ENCODE results near the gene CRYBG1.

Gene CRYBG1

DNA sequence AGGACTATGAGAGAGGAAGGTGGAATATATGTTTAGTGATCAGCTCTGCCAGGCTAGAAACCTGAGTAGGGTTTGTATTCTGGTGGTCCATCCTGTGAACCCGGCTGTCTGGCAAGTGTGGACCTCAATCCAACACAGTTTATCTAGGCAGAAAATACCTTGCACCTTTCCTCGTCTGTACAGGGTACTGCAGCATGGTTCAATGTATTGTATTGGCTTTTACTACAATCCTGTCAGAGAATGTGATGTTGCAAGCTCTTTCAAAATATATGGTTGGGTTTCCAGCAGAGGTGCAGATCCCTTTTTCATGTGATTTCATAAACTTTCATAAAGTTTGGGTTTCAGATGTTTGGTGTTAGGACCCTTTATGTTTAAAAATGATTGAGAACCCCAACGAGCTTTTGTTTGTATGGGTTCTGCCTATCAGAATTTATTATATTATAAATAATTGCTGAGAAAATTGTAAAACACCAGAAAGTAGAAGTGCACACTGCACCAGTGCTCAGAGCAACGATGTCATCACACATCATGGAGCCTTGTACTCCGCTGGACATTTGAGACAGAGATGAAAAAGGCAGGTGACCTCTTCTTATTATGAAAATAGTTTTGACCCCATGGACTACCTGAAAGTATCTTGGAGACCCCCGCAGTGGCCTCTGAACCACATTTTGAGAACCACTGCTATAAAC is 162.2 kb downstream of the CRYBG1 start:
- in situ Hi-C loops (cut with MboI; ENCODE audit: low sequenced_read_pairs): no loop called here

DNA sequence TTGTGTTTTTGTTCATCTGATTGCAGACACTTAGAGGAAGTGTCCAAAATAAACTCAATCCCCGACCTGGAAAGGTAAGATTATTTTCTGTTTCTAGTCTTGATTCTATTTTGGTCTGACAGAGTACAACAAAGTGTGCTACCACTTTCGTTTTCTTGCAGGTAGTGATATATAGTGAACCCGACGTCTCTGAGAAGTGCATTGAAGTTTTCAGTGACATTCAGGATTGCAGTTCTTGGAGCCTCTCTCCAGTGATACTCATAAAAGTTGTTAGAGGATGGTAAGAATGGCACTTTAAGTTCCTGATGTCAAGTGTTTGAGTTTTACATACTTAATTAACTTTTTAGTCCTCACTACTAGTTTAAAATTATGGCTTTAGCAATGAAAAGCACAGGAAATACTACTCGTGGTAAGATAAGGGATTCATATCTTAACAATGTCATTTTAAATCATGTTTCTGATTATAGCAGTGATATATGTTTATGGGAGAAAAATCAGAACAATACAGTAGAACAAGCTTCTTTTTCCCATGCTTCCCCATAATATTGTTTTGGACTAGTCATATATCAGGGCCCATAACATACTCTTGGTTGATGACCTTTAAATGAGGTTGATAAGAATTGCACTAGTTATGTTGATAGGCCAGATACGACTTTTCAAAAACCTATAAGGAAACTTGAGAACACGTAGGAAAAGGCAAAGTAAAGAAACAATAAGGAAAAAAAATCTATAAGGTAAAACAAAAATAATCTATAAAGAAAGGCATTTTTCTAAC is 164.8 kb downstream of the CRYBG1 start:
- in situ Hi-C loops (cut with MboI; ENCODE audit: low sequenced_read_pairs): no loop called here

- in situ Hi-C loops (cut with MboI; ENCODE audit: low sequenced_read_pairs): no loop called here
These were observed 165.4 kb downstream of the CRYBG1 start for GRCh38 chr6:106525882-106526275.

- in situ Hi-C loops (cut with MboI; ENCODE audit: low sequenced_read_pairs): no loop called here
These were observed 166.6 kb downstream of the CRYBG1 start for GRCh38 chr6:106527117-106527516.

DNA sequence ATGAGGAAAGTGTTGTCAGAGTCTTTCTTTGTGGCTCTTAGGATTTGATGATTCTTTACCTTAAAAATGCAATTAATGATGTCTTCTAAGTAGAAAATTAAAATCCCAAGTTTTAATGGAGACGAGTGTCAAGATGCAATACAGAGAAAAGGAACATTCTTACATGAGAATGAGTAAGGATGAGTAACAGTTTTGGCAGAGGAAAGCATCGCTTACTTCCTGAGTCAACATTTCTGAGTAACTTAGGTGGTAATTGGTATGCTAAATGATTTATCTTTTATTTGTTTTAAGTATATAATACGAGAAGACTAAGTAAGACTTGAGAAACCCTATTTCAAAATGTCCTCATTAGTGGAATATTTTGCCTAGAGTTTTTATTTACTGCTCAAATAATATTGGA is 167.5 kb downstream of the CRYBG1 start:
- in situ Hi-C loops (cut with MboI; ENCODE audit: low sequenced_read_pairs): no loop called here

DNA sequence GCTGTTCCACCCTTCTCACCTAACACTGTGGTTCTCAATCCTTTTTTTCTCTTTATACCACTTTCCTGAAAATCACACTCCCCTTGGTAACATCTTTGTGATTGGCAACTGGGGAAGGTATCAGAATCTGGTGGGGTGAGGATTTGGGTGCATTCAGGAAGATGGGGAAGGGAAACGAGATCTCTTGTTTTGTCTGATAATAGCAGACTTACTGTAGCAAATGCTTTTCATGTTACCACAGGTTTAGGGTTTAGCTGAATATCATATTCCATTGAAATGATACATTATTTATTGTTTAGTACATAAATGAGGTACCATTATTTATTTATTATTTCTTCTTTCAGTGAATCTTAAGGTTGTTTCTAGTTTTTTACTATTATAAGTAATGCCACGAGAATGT is 168.0 kb downstream of the CRYBG1 start:
- in situ Hi-C loops (cut with MboI; ENCODE audit: low sequenced_read_pairs): no loop called here

GRCh38 chr6:106529438-106529837 is 168.9 kb downstream of the CRYBG1 start:
- in situ Hi-C loops (cut with MboI; ENCODE audit: low sequenced_read_pairs): no loop called here

GRCh38 chr6:106530026-106530425 is 169.5 kb downstream of the CRYBG1 start:
- in situ Hi-C loops (cut with MboI; ENCODE audit: low sequenced_read_pairs): no loop called here

GRCh38 chr6:106530502-106530901 is 170.0 kb downstream of the CRYBG1 start:
- in situ Hi-C loops (cut with MboI; ENCODE audit: low sequenced_read_pairs): no loop called here

GRCh38 chr6:106533054-106533453 is 172.5 kb downstream of the CRYBG1 start:
- in situ Hi-C loops (cut with MboI; ENCODE audit: low sequenced_read_pairs): no loop called here

DNA sequence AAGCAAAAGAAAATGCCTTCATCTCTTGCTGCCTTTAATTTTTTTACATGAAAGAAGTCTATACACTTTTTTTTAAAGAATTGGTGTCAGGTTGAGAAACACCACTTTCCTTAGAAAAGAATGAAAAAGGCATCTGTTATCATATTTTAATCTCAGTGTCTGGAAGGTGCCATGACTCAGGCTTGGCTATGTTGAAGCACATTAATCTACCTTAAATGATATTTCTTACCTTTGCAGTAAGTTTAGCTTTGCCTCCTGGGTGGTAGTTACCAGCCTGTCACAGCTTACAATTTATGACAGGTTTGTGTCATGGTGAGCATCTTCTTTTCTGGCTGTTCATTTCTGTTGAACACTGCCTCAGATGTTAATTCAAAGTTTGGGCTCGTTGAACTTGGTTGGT is 173.5 kb downstream of the CRYBG1 start:
- in situ Hi-C loops (cut with MboI; ENCODE audit: low sequenced_read_pairs): no loop called here

DNA sequence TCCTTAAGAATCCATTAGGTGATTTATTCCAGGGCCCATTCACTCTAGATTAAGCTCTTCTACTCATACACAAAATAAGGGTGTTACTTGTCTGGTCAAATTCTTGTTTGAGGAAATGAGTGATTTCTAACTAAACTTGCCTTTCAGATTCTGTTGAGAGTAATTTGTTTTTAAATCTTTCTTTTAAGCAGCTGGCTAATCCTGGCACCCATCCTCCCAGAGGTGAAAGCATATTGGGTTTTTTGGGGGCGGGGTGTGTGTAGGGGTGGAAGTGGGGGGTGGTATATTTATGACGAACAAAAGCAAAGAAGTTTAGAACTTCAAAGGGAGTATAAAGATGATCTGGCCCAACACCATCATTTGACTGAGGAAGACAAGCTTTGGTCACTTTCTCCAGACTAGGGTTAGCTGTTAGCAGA is 174.1 kb downstream of the CRYBG1 start:
- in situ Hi-C loops (cut with MboI; ENCODE audit: low sequenced_read_pairs): no loop called here

GRCh38 chr6:106535012-106535411 is 174.5 kb downstream of the CRYBG1 start:
- in situ Hi-C loops (cut with MboI; ENCODE audit: low sequenced_read_pairs): no loop called here

GRCh38 chr6:106536357-106536756 is 175.8 kb downstream of the CRYBG1 start:
- in situ Hi-C loops (cut with MboI; ENCODE audit: low sequenced_read_pairs): no loop called here

- in situ Hi-C loops (cut with MboI; ENCODE audit: low sequenced_read_pairs): no loop called here
These were observed 176.3 kb downstream of the CRYBG1 start for GRCh38 chr6:106536851-106537250.

GRCh38 chr6:106537662-106538061 is 177.1 kb downstream of the CRYBG1 start:
- in situ Hi-C loops (cut with MboI; ENCODE audit: low sequenced_read_pairs): no loop called here

- in situ Hi-C loops (cut with MboI; ENCODE audit: low sequenced_read_pairs): no loop called here
These were observed 177.6 kb downstream of the CRYBG1 start for GRCh38 chr6:106538145-106538544.

GRCh38 chr6:106539936-106540335 is 179.4 kb downstream of the CRYBG1 start:
- in situ Hi-C loops (cut with MboI; ENCODE audit: low sequenced_read_pairs): no loop called here

DNA sequence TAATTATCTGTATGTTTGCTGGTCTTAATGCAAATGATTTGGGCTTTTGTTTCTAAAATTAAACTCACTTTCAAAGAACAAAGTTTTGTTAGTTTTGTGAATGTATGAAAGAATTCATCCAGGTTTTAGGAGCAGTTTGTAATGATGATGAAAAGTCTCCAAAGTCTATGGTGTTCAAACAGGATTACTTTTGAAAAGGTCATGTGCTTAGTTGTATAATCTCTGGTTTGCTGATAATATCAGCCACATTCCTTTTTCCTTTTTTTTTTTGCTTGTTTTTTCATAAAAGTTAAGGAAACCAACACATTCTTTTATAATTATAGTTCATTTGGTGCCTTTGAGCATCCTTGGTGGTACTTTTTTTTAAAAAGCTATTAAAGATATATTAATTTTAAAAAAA is 179.9 kb downstream of the CRYBG1 start:
- in situ Hi-C loops (cut with MboI; ENCODE audit: low sequenced_read_pairs): no loop called here

GRCh38 chr6:106540907-106541306 is 180.4 kb downstream of the CRYBG1 start:
- in situ Hi-C loops (cut with MboI; ENCODE audit: low sequenced_read_pairs): no loop called here

GRCh38 chr6:106546261-106546690 is 185.8 kb downstream of the CRYBG1 start:
- in situ Hi-C loops (cut with MboI; ENCODE audit: low sequenced_read_pairs): no loop called here

DNA sequence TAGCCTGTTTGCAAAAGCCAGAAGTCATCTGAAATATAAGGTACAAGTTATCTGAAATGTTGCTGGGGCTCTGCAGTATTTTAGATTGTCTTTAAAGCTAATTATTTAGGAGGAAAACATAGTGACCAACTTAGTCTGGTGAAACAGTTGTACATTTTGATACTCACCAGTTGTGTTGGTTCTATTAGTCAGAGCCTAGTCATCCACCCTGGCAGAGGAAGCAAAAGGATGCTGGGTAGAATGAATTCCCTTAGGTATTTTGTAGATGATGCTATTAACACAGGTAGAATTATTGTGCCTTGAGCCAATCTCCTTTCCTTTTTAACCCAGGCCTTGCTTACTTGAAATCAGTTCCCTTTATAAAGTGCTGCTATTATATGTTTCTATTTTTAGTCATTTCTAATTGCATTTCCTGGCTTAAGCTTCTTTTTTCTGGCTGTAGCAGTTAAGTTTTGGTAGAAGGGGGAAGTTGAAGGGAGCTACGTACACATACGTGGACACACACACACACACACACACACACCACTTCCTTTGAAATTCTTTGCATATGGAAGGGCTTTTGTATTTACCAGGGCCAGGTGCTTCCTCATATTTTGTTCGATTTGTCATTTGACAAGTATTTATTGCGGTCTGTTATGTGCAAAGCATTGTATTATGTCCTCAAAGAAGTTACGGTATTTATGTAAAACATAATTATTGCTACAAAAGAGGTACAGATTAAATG is 186.3 kb downstream of the CRYBG1 start:
- in situ Hi-C loops (cut with MboI; ENCODE audit: low sequenced_read_pairs): no loop called here
